Caki2 (cell line): Measurements from ENCODE around the gene GPR17. TPM values are rescaled to one million over a fixed set of nuclear protein-coding genes. Genes with fewer than 3 reads are reported as not detected.

Source experiments
- DNase-seq: peaks from one replicate; pipeline ENCODE4 v3.0.0-alpha.2; 2015; ENCODE audit warnings: low read depth
- in situ Hi-C: cut with HindIII; loops from 2 replicates; pipeline ENCODE4 v1.10.0; 2016; ENCODE audit warnings: low sequenced_read_pairs, low pct_unique_long_range_greater_than_20kb, mixed read lengths
- total RNA-seq: library from RNA; depleted of rRNA; stranded (reverse); fragments of >200 nt; shearing (Covaris generic); gene quantifications from 2 replicates; pipeline ENCODE4 v1.2.3, GENCODE V29; 2014; ENCODE audit warnings: low replicate concordance

Gene GPR17
- total RNA-seq, 1 experiment from 2014 or later, result not detected

- DNase-seq, result no peak
- in situ Hi-C loops, result no loop called here
These were observed 13.7 kb downstream of the GPR17 start for GRCh38 chr2:127659408-127660290.

GRCh38 chr2:127660291-127660578 is 14.3 kb downstream of the GPR17 start:
- no peak for DNase-seq
- in situ Hi-C loops, result no loop called here

- in situ Hi-C loops, result no loop called here
- DNase-seq, result no peak
These were observed 15.2 kb downstream of the GPR17 start for GRCh38 chr2:127661072-127661649.

- in situ Hi-C loops, result no loop called here
- DNase-seq, result no peak
These were observed 16.1 kb downstream of the GPR17 start for GRCh38 chr2:127661949-127662510.

- in situ Hi-C loops, result no loop called here
- no peak for DNase-seq
These were observed 17.1 kb downstream of the GPR17 start for GRCh38 chr2:127662937-127663565.

GRCh38 chr2:127663566-127664064 is 17.7 kb downstream of the GPR17 start:
- in situ Hi-C loops, result no loop called here
- no peak for DNase-seq

- DNase-seq, result no peak
- in situ Hi-C loops, result no loop called here
These were observed 18.3 kb downstream of the GPR17 start for GRCh38 chr2:127664065-127664894.

GRCh38 chr2:127664895-127665225 is 18.9 kb downstream of the GPR17 start:
- DNase-seq, result no peak
- in situ Hi-C loops, result no loop called here

GRCh38 chr2:127665267-127665893 is 19.4 kb downstream of the GPR17 start:
- no peak for DNase-seq
- in situ Hi-C loops, result no loop called here

- DNase-seq, result no peak
- in situ Hi-C loops, result no loop called here
These were observed 23.1 kb downstream of the GPR17 start for GRCh38 chr2:127669056-127669455.

GRCh38 chr2:127670055-127670956 is 24.4 kb downstream of the GPR17 start:
- in situ Hi-C loops, result no loop called here
- DNase-seq, result no peak

GRCh38 chr2:127670957-127671290 is 25.0 kb downstream of the GPR17 start:
- no peak for DNase-seq
- in situ Hi-C loops, result no loop called here

- DNase-seq, result no peak
- in situ Hi-C loops, result no loop called here
These were observed 25.8 kb downstream of the GPR17 start for GRCh38 chr2:127671557-127672302.

- in situ Hi-C loops, result no loop called here
- no peak for DNase-seq
These were observed 26.6 kb downstream of the GPR17 start for GRCh38 chr2:127672341-127673224.

GRCh38 chr2:127673291-127674069 is 27.5 kb downstream of the GPR17 start:
- DNase-seq, result no peak
- in situ Hi-C loops, result no loop called here
